PC-3 (cell line): ENCODE data around the gene NECTIN4. TPM values are rescaled to one million over a fixed set of nuclear protein-coding genes. Genes with fewer than 3 reads are reported as not detected.

Source experiments
- ATAC-seq: fragments of 200-7000 bp; cut with Tn5 transposase; 2 replicates; pipeline ENCODE4 v1.9.1; 2020; ENCODE audit warnings: mild to moderate bottlenecking, moderate library complexity
- BruUV-seq: library from RNA; stranded (reverse); fragments of 400-500 nt; replicated peaks from 2 replicates; lab custom pipeline; 2021; lab: Mats Ljungman, UMichigan
- CTCF ChIA-PET: fragments of 300-600 bp; sonication (Branson Sonifier 250); formaldehyde crosslinking; loops from one replicate; lab custom pipeline; 2022; ENCODE audit warnings: antibody characterized with exemption; lab: Charles Lee
- POLR2A ChIA-PET: fragments of 300-600 bp; sonication (Branson Sonifier 250); formaldehyde crosslinking; loops from one replicate; lab custom pipeline; 2022; ENCODE audit warnings: antibody characterized with exemption; ENCODE audit not compliant: unreplicated experiment; lab: Charles Lee
- DNase-seq: peaks from one replicate; pipeline ENCODE4 v3.0.0-alpha.2; 2015
- H2AFZ ChIP-seq: fragments of 300-600 bp; sonication (generic); 2 replicates; pipeline ENCODE4 v1.6.0; 2016; ENCODE audit warnings: antibody characterized with exemption, low read length
- H3F3A ChIP-seq: fragments of 300-600 bp; sonication (generic); one replicate; pipeline ENCODE4 v1.6.0; 2017; ENCODE audit warnings: antibody characterized with exemption, low read length, control low read depth, mild to moderate bottlenecking; ENCODE audit not compliant: unreplicated experiment
- H3K27ac ChIP-seq: fragments of 300-600 bp; sonication (generic); 2 replicates; pipeline ENCODE4 v1.5.1; 2016; ENCODE audit warnings: mild to moderate bottlenecking, low read length
- H3K27me3 ChIP-seq: fragments of 300-600 bp; sonication (generic); 2 replicates; pipeline ENCODE4 v1.6.1; 2016; ENCODE audit warnings: low read length, mixed read lengths
- H3K36me3 ChIP-seq: fragments of 300-600 bp; sonication (generic); 2 replicates; pipeline ENCODE4 v1.6.1; 2016; ENCODE audit warnings: low read depth, mixed run types, low read length, mixed read lengths
- H3K4me1 ChIP-seq: fragments of 300-600 bp; sonication (generic); 2 replicates; pipeline ENCODE4 v1.5.1; 2016; ENCODE audit warnings: low read length; ENCODE audit not compliant: insufficient read depth
- H3K4me2 ChIP-seq: fragments of 300-600 bp; sonication (generic); 2 replicates; pipeline ENCODE4 v1.6.0; 2016; ENCODE audit warnings: low read length
- H3K4me3 ChIP-seq: fragments of 300-600 bp; sonication (generic); 2 replicates; pipeline ENCODE4 v1.5.1; 2016; ENCODE audit warnings: mild to moderate bottlenecking, low read length, mixed read lengths
- H3K79me2 ChIP-seq: fragments of 300-600 bp; sonication (generic); 2 replicates; pipeline ENCODE4 v1.6.1; 2017; ENCODE audit warnings: low read length, mixed read lengths
- H3K9ac ChIP-seq: fragments of 300-600 bp; sonication (generic); 2 replicates; pipeline ENCODE4 v1.6.0; 2016; ENCODE audit warnings: mild to moderate bottlenecking, low read length
- H3K9me2 ChIP-seq: fragments of 300-600 bp; sonication (generic); replicated peaks from 2 replicates; pipeline ENCODE4 v1.6.1; 2016; ENCODE audit warnings: mixed run types, low read length, mixed read lengths
- H3K9me3 ChIP-seq: fragments of 300-600 bp; sonication (generic); 2 replicates; pipeline ENCODE4 v1.6.1; 2016; ENCODE audit warnings: low read length, mixed read lengths
- H4K20me1 ChIP-seq: fragments of 300-600 bp; sonication (generic); 2 replicates; pipeline ENCODE4 v1.6.1; 2016; ENCODE audit warnings: low read length, mixed read lengths
- CTCF ChIP-seq: fragments of 300-600 bp; sonication (generic); conservative IDR thresholded peaks from 2 replicates; pipeline ENCODE4 v1.5.1; 2017; ENCODE audit warnings: antibody characterized with exemption, low read depth, mild to moderate bottlenecking, low read length
- EZH2 ChIP-seq: fragments of 300-600 bp; sonication (generic); IDR thresholded peaks from one replicate; pipeline ENCODE4 v1.6.1; 2017; ENCODE audit warnings: antibody characterized with exemption, mild to moderate bottlenecking, low read length; ENCODE audit not compliant: unreplicated experiment
- EZH2phosphoT487 ChIP-seq: fragments of 300-600 bp; sonication (generic); IDR thresholded peaks from 2 replicates; pipeline ENCODE4 v1.6.1; 2018; ENCODE audit warnings: mild to moderate bottlenecking, antibody characterized with exemption, low read length, borderline replicate concordance
- intact Hi-C: fragments of 100-400 bp; cut with micrococcal nuclease; formaldehyde crosslinking; loops from 2 replicates; pipeline ENCODE4 v1.9.0; 2023
- total RNA-seq: library from RNA; depleted of rRNA; stranded (reverse); fragments of >200 nt; gene quantifications from 2 replicates; pipeline ENCODE4 v1.2.3, GENCODE V29; 2014

Gene NECTIN4
- total RNA-seq, 1 experiment from 2014 or later: 6.8 TPM

- Histone ChIP-seq H3K4me3 (no peak overlapping the region), H2AFZ (no peak overlapping the region), H3K4me1 (peaks cover 12% of the 10 kb centered on the region), H3K4me2 (no peak overlapping the region), H3K9me2 (no peaks in the 10 kb centered on the region), H3K9me3 (peaks cover 6% of the 10 kb centered on the region; the same call in 1 of the 2 replicates), H3K79me2 (peaks cover 16% of the 10 kb centered on the region), H3K27ac (no peak overlapping the region), H3K9ac (no peak overlapping the region), H3K27me3 (no peaks in the 10 kb centered on the region), H3K36me3 (peaks cover 4% of the 10 kb centered on the region; the same call in 1 of the 2 replicates), H3F3A (no peaks in the 10 kb centered on the region), H4K20me1 (no peaks in the 10 kb centered on the region)
- DNase-seq (no peak), ATAC-seq (no peak)
- POLR2A ChIA-PET: no interaction called here
- TF ChIP-seq EZH2 (no peak), EZH2phosphoT487 (no peak), CTCF (no peak)
- no TSS peak for BruUV-seq
- CTCF ChIA-PET: no interaction called here
- intact Hi-C loops: no loop called here
These were observed 40.2 kb downstream of the NECTIN4 start for GRCh38 chr1:161048949-161049722.

DNA sequence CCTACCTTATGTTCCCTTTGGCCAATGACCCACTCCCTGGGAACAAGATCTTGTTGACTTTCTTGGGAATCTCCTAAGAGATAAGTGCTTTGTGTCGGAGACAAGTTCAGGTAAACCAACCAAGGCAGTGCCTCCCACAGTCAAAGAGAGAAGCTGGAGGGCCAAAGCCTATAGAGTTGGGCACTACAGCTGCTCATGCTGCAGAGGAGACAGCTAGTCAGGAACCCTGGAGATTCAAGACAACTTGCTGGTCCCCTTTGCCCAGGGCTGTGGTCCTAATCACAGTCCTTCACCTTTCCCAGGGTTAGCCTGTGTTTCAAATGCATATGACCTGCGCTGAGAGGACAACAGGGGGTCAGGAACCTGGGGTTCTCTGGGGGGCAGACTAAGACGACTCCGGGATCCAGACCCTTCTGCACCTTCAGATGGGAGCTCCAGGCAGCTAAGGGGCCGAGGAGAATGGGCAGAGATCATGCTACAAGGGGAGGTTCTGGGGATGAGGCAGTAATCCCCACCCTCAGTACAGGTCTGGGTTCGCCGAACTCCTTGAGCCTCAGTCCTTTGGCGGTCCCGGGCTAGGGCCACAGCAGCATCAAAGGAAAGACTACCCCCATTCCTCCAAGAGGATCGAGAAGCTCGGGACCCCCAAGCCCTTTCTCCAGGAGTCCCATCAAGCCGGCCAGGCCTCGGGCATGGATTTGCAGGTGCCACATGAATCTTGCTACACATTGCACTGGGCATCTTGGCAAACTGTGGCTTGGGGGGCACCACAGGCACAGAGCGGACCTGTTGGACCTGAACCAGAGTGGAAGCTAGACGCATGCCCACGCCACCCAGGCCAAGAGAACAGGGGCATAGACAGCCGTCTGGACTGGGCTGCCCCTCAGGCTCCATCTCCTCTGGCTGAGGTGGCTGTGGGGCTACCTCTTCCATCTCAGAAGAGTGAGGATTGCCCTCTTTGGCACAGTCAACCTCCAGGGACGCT, 41.6 kb downstream of the NECTIN4 start:
- peaks cover 6% of the 10 kb centered on the region; the same call in 1 of the 2 replicates for H3K9me3 ChIP-seq
- H3K4me3 ChIP-seq: no peak overlapping the region
- no peaks in the 10 kb centered on the region for H3K27me3 ChIP-seq
- H3K9ac ChIP-seq: no peak overlapping the region
- H3K4me2 ChIP-seq: no peak overlapping the region
- no peak overlapping the region for H2AFZ ChIP-seq
- peaks cover 10% of the 10 kb centered on the region for H3K36me3 ChIP-seq
- peaks cover 13% of the 10 kb centered on the region for H3K4me1 ChIP-seq
- ChIA-PET POLR2A (no interaction called here), CTCF (no interaction called here)
- H3K9me2 ChIP-seq: no peaks in the 10 kb centered on the region
- ATAC-seq: no peak
- peaks cover 29% of the 10 kb centered on the region for H3K79me2 ChIP-seq
- H3F3A ChIP-seq: no peaks in the 10 kb centered on the region
- intact Hi-C loops: no loop called here
- H4K20me1 ChIP-seq: no peaks in the 10 kb centered on the region
- no TSS peak for BruUV-seq
- no peak for DNase-seq
- H3K27ac ChIP-seq: no peak overlapping the region
- no peak for TF ChIP-seq EZH2
- TF ChIP-seq EZH2phosphoT487: no peak
- no peak for TF ChIP-seq CTCF
